Erythroblast (primary cell): ENCODE measurements around the gene MAP7.

Source experiments
- GATA1 ChIP-seq: IDR thresholded peaks from 2 replicates; pipeline ENCODE4 v1.6.1; 2011; ENCODE audit warnings: low read depth, mild to moderate bottlenecking, control low read depth, low read length, moderate library complexity
- POLR2A ChIP-seq: IDR thresholded peaks from 2 replicates; pipeline ENCODE4 v1.6.1; 2011; ENCODE audit warnings: mild to moderate bottlenecking, low read length

GRCh38 chr6:136501096-136501495, 49.1 kb downstream of the MAP7 start:
- no peak for TF ChIP-seq POLR2A
- no peak for TF ChIP-seq GATA1
